ENCODE results near the gene NANOS3. TPM values are rescaled to one million over a fixed set of nuclear protein-coding genes. Genes with fewer than 3 reads are reported as not detected.

The NANOS3 gene
- total and polyA plus RNA-seq, 2 of the 13 experiments (the other 11 are each of a cell fraction or from before 2014, with no cell fraction given) = 0.21 TPM; not detected in 1

DNA sequence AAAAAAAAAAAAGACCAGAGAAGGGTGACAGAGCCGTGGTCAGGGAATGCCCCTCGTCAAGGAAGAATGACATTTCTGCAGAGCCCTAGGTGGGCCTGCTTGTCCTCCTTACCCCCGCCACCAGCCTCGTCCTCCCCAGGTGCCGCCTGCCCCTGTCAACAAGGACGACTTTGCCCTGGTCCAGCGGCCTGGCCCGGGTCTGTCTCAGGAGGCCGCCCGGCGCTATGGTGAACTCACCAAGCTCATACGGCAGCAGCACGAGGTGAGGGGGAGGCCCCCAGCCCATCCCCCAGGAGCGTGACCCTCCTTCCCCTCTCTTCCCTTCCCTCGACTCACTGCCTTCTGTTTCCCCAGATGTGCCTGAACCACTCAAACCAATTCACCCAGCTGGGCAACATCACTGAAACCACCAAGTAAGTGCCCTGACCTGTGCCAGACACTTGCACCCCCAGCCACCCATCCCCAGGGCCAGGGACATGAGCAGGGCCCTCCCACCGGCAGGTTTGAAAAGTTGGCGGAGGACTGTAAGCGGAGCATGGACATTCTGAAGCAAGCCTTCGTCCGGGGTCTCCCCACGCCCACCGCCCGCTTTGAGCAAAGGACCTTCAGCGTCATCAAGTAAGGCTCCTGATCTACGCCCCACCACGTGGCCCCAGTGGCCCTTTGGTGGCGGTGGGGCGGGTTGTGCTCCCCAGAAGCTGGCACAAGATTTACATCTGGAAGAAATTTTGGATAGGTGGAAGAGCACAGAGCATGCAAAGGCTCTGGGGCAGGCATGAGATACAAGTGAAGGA is 46.5 kb downstream of the NANOS3 start:
- no peaks in the 10 kb centered on the region for H4K20me1 ChIP-seq (ENCODE audit: insufficient read depth, low read length)
- in situ Hi-C loops (cut with HindIII; ENCODE audit: extremely low pct_ligation_motif_present, low pct_unique_long_range_greater_than_20kb) = no loop called here
- peaks cover 13 to 50% of the 10 kb centered on the region in 2 experiments for H3K36me3 ChIP-seq (replicated peaks in 1 of 2; ENCODE audit: control insufficient read depth in 1 of 2, insufficient read depth in 2 of 2, low read length in 2 of 2)
- no peak overlapping the region for H3K4me2 ChIP-seq (ENCODE audit: low read depth, low read length)
- no peaks in the 10 kb centered on the region for H3K4me1 ChIP-seq (ENCODE audit: insufficient read depth, low read length)
- H3K79me2 ChIP-seq (ENCODE audit: insufficient read depth, low read length) = no peaks in the 10 kb centered on the region
- H3K9ac ChIP-seq (ENCODE audit: insufficient read depth, low read depth, low read length) = no peak overlapping the region
- POLR2A ChIA-PET = no interaction called here
- no peak overlapping the region for H2AFZ ChIP-seq (ENCODE audit: low read length)
- FAIRE-seq (no peak), DNase-seq (ENCODE audit: low spot score) (no peak), ATAC-seq (no peak)
- peaks cover 5% of the 10 kb centered on the region; the same call in 1 of the 2 replicates for H3K9me3 ChIP-seq (ENCODE audit: low read length)
- intact Hi-C loops (cut with micrococcal nuclease; ENCODE audit: unreplicated experiment) = no loop called here
- H3K27me3 ChIP-seq (ENCODE audit: control insufficient read depth in 1 of 2, insufficient read depth in 2 of 2, low read length in 2 of 2) = no peaks in the 10 kb centered on the region
- H3K4me3 ChIP-seq (replicated peaks in 1 of 3; ENCODE audit: insufficient read depth in 1 of 3, low read depth in 2 of 3, low read length in 3 of 3) = no peak overlapping the region
- BruUV-seq (replicated peaks) = no TSS peak
- WGBS (ENCODE audit: low lambda C conversion rate) = 98% methylated on average over 25 of the region's 28 CpGs
- CTCF ChIA-PET (ENCODE audit: low intra/inter-chr PET ratio, low total read pairs) = no interaction called here
- no peak overlapping the region for H3K27ac ChIP-seq (ENCODE audit: extremely low read length, insufficient read depth, low read length)
- TF ChIP-seq, protein P1, sequence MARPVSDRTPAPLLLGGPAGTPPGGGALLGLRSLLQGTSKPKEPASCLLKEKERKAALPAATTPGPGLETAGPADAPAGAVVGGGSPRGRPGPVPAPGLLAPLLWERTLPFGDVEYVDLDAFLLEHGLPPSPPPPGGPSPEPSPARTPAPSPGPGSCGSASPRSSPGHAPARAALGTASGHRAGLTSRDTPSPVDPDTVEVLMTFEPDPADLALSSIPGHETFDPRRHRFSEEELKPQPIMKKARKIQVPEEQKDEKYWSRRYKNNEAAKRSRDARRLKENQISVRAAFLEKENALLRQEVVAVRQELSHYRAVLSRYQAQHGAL (CRISPR knock-in tag; IDR thresholded peaks at IDR 0.05; ENCODE audit: not compliant biosample characterization) = no peak
- no peak for TF ChIP-seq MED13 (CRISPR knock-in tag; IDR thresholded peaks at IDR 0.05)
- no peak for TF ChIP-seq KDM6A (CRISPR knock-in tag; IDR thresholded peaks at IDR 0.05; ENCODE audit: low read depth)
- TF ChIP-seq CBX2 (IDR thresholded peaks at IDR 0.05; ENCODE audit: low read depth, low read length) = no peak
- no peak for TF ChIP-seq CBX2 (CRISPR knock-in tag; IDR thresholded peaks at IDR 0.05; ENCODE audit: low read depth)
- no peak for TF ChIP-seq ERF (CRISPR knock-in tag; IDR thresholded peaks at IDR 0.05)
- TF ChIP-seq, protein P2, sequence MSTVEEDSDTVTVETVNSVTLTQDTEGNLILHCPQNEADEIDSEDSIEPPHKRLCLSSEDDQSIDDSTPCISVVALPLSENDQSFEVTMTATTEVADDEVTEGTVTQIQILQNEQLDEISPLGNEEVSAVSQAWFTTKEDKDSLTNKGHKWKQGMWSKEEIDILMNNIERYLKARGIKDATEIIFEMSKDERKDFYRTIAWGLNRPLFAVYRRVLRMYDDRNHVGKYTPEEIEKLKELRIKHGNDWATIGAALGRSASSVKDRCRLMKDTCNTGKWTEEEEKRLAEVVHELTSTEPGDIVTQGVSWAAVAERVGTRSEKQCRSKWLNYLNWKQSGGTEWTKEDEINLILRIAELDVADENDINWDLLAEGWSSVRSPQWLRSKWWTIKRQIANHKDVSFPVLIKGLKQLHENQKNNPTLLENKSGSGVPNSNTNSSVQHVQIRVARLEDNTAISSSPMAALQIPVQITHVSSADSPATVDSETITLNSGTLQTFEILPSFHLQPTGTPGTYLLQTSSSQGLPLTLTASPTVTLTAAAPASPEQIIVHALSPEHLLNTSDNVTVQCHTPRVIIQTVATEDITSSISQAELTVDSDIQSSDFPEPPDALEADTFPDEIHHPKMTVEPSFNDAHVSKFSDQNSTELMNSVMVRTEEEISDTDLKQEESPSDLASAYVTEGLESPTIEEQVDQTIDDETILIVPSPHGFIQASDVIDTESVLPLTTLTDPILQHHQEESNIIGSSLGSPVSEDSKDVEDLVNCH (CRISPR knock-in tag; IDR thresholded peaks at IDR 0.05) = no peak
- no peak for TF ChIP-seq ZEB1 (IDR thresholded peaks at IDR 0.05; ENCODE audit: insufficient replicate concordance, low read depth)
- TF ChIP-seq, protein P3, sequence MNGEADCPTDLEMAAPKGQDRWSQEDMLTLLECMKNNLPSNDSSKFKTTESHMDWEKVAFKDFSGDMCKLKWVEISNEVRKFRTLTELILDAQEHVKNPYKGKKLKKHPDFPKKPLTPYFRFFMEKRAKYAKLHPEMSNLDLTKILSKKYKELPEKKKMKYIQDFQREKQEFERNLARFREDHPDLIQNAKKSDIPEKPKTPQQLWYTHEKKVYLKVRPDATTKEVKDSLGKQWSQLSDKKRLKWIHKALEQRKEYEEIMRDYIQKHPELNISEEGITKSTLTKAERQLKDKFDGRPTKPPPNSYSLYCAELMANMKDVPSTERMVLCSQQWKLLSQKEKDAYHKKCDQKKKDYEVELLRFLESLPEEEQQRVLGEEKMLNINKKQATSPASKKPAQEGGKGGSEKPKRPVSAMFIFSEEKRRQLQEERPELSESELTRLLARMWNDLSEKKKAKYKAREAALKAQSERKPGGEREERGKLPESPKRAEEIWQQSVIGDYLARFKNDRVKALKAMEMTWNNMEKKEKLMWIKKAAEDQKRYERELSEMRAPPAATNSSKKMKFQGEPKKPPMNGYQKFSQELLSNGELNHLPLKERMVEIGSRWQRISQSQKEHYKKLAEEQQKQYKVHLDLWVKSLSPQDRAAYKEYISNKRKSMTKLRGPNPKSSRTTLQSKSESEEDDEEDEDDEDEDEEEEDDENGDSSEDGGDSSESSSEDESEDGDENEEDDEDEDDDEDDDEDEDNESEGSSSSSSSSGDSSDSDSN (CRISPR knock-in tag; IDR thresholded peaks at IDR 0.05) = no peak
- TF ChIP-seq ELF3 (CRISPR knock-in tag; IDR thresholded peaks at IDR 0.05) = no peak
- no peak for TF ChIP-seq KDM5A (IDR thresholded peaks at IDR 0.05; ENCODE audit: borderline replicate concordance, low read length)
- TF ChIP-seq, protein P4, sequence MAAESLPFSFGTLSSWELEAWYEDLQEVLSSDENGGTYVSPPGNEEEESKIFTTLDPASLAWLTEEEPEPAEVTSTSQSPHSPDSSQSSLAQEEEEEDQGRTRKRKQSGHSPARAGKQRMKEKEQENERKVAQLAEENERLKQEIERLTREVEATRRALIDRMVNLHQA (CRISPR knock-in tag; IDR thresholded peaks at IDR 0.05) = no peak
- TF ChIP-seq HHEX (CRISPR knock-in tag; IDR thresholded peaks at IDR 0.05) = no peak
- no peak for TF ChIP-seq ZBTB1 (CRISPR knock-in tag; IDR thresholded peaks at IDR 0.05; ENCODE audit: borderline replicate concordance)
- no peak for TF ChIP-seq RFX1 (IDR thresholded peaks at IDR 0.05)
- TF ChIP-seq CHD2 (IDR thresholded peaks at IDR 0.05; ENCODE audit: low read depth, low read length) = no peak

Measured in HepG2 (cell line).